GM12875 (cell line): ENCODE data around the gene LIN7C.
"Not testable (repeated sequence)": the region's sequence is repeated elsewhere in the genome, so short reads cannot be mapped to it uniquely, and the experiment has no call there.

Experiments used
- H3K4me3 ChIP-seq: one replicate; pipeline ENCODE4 v1.5.1; 2011; ENCODE audit warnings: low read depth, low read length, control low read depth
- TF ChIP-seq, protein P1 (sequence below): IDR thresholded peaks from 2 replicates; pipeline ENCODE4 v1.5.1; 2011; ENCODE audit warnings: low read depth, mild to moderate bottlenecking, control low read depth, inconsistent platforms, low read length, moderate library complexity, borderline replicate concordance; ENCODE audit not compliant: insufficient read depth

Gene LIN7C

GRCh38 chr11:27456795-27457329 lies 49.7 kb downstream of the LIN7C start:
- H3K4me3 ChIP-seq = no peak overlapping the region
- TF ChIP-seq, protein P1, sequence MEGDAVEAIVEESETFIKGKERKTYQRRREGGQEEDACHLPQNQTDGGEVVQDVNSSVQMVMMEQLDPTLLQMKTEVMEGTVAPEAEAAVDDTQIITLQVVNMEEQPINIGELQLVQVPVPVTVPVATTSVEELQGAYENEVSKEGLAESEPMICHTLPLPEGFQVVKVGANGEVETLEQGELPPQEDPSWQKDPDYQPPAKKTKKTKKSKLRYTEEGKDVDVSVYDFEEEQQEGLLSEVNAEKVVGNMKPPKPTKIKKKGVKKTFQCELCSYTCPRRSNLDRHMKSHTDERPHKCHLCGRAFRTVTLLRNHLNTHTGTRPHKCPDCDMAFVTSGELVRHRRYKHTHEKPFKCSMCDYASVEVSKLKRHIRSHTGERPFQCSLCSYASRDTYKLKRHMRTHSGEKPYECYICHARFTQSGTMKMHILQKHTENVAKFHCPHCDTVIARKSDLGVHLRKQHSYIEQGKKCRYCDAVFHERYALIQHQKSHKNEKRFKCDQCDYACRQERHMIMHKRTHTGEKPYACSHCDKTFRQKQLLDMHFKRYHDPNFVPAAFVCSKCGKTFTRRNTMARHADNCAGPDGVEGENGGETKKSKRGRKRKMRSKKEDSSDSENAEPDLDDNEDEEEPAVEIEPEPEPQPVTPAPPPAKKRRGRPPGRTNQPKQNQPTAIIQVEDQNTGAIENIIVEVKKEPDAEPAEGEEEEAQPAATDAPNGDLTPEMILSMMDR = no peak

DNA sequence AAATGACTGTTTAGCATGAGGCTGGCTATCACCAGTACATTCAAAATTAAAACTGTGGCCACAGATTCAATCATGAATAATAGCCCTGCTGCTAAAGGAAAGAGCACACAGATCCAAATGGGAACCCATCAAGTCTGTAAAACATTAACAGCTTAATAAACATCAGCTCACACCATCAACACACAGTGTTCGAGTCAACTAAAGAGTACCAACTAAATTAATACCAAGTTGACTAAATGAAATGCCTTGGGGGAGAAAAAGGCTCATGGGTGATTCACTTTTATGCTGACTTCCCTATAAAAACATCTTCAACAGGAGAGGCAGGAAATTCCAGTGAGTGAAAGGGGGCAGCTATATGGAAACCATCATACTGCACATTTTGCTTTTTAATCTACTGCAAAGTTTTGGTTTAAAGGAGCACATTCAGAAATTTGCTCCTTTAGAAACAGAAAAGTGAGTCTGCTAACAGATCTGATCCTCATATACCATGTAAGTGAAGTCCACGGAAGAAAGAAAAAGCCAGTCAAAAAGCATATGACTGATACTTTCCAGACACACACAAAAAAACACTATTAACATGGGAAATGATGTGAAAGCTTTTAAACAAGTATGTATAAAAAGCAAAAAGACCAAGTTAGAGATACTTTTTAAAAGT lies 50.3 kb downstream of the LIN7C start:
- H3K4me3 ChIP-seq = no peak overlapping the region
- TF ChIP-seq, protein P1 = no peak

DNA sequence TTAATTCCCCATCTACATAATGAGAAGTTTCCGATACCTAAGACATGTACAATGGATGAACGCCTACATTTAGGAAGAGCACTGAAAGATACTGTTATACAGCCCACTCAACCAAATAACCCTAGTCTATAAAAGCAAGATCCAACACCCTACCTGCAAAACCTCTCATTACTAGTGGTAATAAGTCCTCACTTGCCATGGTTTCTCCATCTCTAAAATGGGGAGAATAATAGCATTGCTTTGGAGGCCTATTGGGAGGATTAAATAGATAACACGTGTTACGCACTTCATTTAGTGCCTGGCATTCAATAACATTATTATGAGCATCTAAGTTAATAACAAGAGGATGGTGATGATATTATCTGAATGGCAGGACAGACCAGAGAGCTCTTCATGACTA lies 50.9 kb downstream of the LIN7C start:
- TF ChIP-seq, protein P1 = no peak
- H3K4me3 ChIP-seq = no peak overlapping the region

- TF ChIP-seq, protein P1 = no peak
- H3K4me3 ChIP-seq = no peak overlapping the region
Observed at GRCh38 chr11:27453701-27454100, 52.9 kb downstream of the LIN7C start.

DNA sequence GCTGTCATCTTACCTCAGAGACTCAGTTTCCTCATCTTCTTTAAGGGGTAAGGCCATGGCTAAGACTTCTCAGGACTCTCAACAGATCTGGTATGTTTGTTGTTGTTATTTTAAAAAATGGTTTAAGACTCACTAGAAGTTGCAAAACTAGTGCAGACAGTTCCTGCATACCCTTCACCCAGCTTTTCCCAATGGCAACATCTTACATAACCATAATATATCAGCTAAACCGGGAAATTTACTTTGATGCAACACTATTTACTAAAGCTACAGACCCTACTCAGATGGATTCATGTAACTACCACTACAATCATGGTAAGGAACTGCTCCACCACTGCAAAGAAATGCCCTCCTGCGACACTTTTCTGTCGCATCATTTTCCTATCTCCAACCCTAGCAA lies 54.4 kb downstream of the LIN7C start:
- H3K4me3 ChIP-seq = no peak overlapping the region
- TF ChIP-seq, protein P1 = no peak

- no peak overlapping the region for H3K4me3 ChIP-seq
- TF ChIP-seq, protein P1 = no peak
Observed at GRCh38 chr11:27451244-27451965, 55.2 kb downstream of the LIN7C start.

DNA sequence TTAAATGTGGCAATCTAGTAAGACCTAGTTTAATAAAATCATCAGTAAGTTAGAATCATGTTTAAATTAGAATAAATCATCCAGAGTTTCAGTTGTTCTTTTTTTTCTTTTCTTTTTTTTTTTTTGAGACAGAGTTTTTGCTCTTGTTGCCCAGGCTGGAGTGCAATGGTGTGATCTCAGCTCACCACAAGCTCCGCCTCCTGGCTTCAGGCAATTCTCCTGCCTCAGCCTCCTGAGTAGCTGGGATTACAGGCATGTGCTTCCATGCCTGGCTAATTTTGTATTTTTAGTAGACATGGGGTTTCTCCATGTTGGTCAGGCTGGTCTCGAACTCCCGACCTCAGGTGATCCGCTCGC lies 58.4 kb downstream of the LIN7C start:
- not testable (repeated sequence) for H3K4me3 ChIP-seq
